ENCODE results near the gene FXYD5. TPM values are rescaled to one million over a fixed set of nuclear protein-coding genes. Genes with fewer than 3 reads are reported as not detected.

Gene FXYD5
- total and polyA plus RNA-seq, 9 of the 15 experiments (the other 6 are each of a cell fraction or from before 2014, with no cell fraction given) = 104 to 537 (median 174) TPM

DNA sequence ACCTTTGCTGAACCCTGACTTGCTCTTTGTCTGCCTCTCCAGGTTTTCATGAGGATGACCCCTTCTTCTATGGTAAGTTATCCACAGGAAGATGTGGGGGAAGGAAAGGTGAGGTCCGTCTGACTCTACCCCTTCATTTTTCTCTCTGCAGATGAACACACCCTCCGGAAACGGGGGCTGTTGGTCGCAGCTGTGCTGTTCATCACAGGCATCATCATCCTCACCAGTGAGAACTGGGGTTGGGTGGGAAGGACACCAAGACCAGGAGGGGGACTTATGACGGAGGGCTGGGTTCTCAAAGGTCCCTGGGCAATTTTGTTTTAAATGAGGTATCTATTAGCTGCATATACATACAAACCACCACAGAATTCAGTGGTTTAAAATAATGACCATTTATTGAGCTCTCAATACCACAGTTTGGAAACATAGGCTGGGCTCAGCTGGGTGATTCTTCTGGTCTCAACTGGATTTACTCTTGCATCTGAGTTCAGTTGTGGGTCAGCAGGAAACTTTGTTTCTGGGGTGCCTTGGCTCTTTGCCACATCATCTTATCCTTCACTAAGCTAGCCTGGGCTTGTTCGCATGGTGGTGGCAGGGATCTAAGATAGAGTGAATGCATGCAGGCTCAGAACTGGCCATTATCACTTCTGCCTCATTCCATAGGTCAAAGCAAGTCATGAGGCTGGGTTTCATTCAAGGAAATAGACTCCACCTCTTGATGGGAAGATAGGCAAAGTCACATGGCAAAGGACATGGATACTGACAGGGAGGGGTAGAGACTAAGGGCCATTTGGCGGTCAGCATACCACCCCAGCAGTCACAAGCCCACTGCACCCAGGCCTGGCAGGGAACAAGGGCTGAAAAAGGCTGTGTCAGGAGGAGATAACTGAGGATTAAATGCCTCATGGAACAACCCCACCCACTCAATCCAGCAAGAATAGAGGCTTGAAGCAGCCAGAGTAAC, 11.8 kb downstream of the FXYD5 start (continued):
- TF ChIP-seq, protein P1, sequence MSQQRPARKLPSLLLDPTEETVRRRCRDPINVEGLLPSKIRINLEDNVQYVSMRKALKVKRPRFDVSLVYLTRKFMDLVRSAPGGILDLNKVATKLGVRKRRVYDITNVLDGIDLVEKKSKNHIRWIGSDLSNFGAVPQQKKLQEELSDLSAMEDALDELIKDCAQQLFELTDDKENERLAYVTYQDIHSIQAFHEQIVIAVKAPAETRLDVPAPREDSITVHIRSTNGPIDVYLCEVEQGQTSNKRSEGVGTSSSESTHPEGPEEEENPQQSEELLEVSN (IDR thresholded peaks at IDR 0.05; ENCODE audit: borderline replicate concordance in 1 of 2, extremely low read depth in 1 of 2, insufficient read depth in 1 of 2, insufficient read length in 1 of 2, low read depth in 1 of 2, low read length in 1 of 2, poor library complexity in 1 of 2, severe bottlenecking in 1 of 2) = peak; percentile 32
- no peak for TF ChIP-seq KLF1 (tag; IDR thresholded peaks at IDR 0.05)
- no peak for TF ChIP-seq DNMT1 (IDR thresholded peaks at IDR 0.05)
- TF ChIP-seq, protein P2, sequence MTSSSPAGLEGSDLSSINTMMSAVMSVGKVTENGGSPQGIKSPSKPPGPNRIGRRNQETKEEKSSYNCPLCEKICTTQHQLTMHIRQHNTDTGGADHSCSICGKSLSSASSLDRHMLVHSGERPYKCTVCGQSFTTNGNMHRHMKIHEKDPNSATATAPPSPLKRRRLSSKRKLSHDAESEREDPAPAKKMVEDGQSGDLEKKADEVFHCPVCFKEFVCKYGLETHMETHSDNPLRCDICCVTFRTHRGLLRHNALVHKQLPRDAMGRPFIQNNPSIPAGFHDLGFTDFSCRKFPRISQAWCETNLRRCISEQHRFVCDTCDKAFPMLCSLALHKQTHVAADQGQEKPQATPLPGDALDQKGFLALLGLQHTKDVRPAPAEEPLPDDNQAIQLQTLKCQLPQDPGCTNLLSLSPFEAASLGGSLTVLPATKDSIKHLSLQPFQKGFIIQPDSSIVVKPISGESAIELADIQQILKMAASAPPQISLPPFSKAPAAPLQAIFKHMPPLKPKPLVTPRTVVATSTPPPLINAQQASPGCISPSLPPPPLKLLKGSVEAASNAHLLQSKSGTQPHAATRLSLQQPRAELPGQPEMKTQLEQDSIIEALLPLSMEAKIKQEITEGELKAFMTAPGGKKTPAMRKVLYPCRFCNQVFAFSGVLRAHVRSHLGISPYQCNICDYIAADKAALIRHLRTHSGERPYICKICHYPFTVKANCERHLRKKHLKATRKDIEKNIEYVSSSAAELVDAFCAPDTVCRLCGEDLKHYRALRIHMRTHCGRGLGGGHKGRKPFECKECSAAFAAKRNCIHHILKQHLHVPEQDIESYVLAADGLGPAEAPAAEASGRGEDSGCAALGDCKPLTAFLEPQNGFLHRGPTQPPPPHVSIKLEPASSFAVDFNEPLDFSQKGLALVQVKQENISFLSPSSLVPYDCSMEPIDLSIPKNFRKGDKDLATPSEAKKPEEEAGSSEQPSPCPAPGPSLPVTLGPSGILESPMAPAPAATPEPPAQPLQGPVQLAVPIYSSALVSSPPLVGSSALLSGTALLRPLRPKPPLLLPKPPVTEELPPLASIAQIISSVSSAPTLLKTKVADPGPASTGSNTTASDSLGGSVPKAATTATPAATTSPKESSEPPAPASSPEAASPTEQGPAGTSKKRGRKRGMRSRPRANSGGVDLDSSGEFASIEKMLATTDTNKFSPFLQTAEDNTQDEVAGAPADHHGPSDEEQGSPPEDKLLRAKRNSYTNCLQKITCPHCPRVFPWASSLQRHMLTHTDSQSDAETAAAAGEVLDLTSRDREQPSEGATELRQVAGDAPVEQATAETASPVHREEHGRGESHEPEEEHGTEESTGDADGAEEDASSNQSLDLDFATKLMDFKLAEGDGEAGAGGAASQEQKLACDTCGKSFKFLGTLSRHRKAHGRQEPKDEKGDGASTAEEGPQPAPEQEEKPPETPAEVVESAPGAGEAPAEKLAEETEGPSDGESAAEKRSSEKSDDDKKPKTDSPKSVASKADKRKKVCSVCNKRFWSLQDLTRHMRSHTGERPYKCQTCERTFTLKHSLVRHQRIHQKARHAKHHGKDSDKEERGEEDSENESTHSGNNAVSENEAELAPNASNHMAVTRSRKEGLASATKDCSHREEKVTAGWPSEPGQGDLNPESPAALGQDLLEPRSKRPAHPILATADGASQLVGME (CRISPR knock-in tag; IDR thresholded peaks at IDR 0.05) = no peak
- TF ChIP-seq RBM14 (IDR thresholded peaks at IDR 0.05; ENCODE audit: borderline replicate concordance, insufficient read depth, low read depth, low read length) = no peak
- peak; percentile 47; the same call in 1 of the 2 replicates for TF ChIP-seq ELF4 (CRISPR knock-in tag; IDR thresholded peaks at IDR 0.05)
- TF ChIP-seq ZNF175 (CRISPR knock-in tag; IDR thresholded peaks at IDR 0.05; ENCODE audit: low read depth) = peak; percentile 45; the same call in 1 of the 2 replicates
- no peak for TF ChIP-seq KLF10 (CRISPR knock-in tag; IDR thresholded peaks at IDR 0.05)
- TF ChIP-seq ZZZ3 (IDR thresholded peaks at IDR 0.05) = no peak
- TF ChIP-seq GABPA (tag; conservative IDR thresholded peaks at IDR 0.05; ENCODE audit: low read depth) = no peak
- TF ChIP-seq WHSC1 (IDR thresholded peaks at IDR 0.05; ENCODE audit: low read length) = no peak
- TF ChIP-seq TAF1 (IDR thresholded peaks at IDR 0.05; ENCODE audit: control insufficient read depth, extremely low read depth, insufficient read depth, low read length, severe bottlenecking) = peak; percentile 35
- TF ChIP-seq C11orf30 (IDR thresholded peaks at IDR 0.05; ENCODE audit: low read depth) = peak; percentile 41
- peak; percentile 56; the same call in 1 of the 2 replicates for TF ChIP-seq ZBTB7A (IDR thresholded peaks at IDR 0.05; ENCODE audit: borderline replicate concordance, control insufficient read depth, low read depth, low read length)
- TF ChIP-seq BCOR (IDR thresholded peaks at IDR 0.05) = no peak
- TF ChIP-seq RAD51 (IDR thresholded peaks at IDR 0.05; ENCODE audit: borderline replicate concordance, low read depth) = peak; percentile 89
- no peak for TF ChIP-seq ZNF124 (CRISPR knock-in tag; IDR thresholded peaks at IDR 0.05)
- TF ChIP-seq, protein P3, sequence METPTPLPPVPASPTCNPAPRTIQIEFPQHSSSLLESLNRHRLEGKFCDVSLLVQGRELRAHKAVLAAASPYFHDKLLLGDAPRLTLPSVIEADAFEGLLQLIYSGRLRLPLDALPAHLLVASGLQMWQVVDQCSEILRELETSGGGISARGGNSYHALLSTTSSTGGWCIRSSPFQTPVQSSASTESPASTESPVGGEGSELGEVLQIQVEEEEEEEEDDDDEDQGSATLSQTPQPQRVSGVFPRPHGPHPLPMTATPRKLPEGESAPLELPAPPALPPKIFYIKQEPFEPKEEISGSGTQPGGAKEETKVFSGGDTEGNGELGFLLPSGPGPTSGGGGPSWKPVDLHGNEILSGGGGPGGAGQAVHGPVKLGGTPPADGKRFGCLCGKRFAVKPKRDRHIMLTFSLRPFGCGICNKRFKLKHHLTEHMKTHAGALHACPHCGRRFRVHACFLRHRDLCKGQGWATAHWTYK (CRISPR knock-in tag; IDR thresholded peaks at IDR 0.05) = peak; percentile 64; the same call in 1 of the 2 replicates
- no peak for TF ChIP-seq ZFP30 (CRISPR knock-in tag; IDR thresholded peaks at IDR 0.05; ENCODE audit: borderline replicate concordance)
